ENCODE measurements around the gene TMEM207. TPM values are rescaled to one million over a fixed set of nuclear protein-coding genes. Genes with fewer than 3 reads are reported as not detected.

The TMEM207 gene
- polyA plus RNA-seq, 3 donors: not detected

DNA sequence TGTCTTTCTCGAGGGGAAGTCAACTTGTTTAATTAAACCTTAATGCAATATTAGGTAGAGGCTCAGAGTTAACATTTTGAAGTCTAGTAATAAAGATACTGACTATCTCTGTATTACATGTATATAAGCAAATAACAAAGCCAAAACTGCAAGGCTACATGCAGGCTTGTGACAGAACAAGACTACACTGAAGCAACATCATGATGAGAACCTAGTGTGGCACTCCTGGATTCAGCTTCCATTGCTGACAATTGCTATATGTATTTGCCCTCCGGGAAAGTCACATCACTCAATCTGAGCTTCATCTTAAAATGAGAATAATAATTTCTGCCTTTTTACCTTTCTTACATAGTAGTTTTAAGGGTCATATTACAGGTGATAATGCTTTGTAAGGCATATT, 48.6 kb upstream of the TMEM207 start:
- Mint-ChIP-seq H3K27ac (no peak overlapping the region), H3K4me1 (peaks cover 11% of the 10 kb centered on the region), H3K4me3 (no peak overlapping the region), H3K36me3 (no peaks in the 10 kb centered on the region), H3K27me3 (ENCODE audit: low read depth in 3 of 3) (peaks cover 2 to 16% (median 14%) of the 10 kb centered on the region in 3 donors), H3K9me3 (peaks cover 0 to 2% (median 0%) of the 10 kb centered on the region in 7 donors)
- no peak overlapping the region for H3K4me2 ChIP-seq (replicated peaks; ENCODE audit: extremely low read depth, low read length, poor library complexity, severe bottlenecking)
- no peak overlapping the region for H3K9ac ChIP-seq (ENCODE audit: insufficient read depth, low read length, poor library complexity, severe bottlenecking)
- TF ChIP-seq, protein P1, sequence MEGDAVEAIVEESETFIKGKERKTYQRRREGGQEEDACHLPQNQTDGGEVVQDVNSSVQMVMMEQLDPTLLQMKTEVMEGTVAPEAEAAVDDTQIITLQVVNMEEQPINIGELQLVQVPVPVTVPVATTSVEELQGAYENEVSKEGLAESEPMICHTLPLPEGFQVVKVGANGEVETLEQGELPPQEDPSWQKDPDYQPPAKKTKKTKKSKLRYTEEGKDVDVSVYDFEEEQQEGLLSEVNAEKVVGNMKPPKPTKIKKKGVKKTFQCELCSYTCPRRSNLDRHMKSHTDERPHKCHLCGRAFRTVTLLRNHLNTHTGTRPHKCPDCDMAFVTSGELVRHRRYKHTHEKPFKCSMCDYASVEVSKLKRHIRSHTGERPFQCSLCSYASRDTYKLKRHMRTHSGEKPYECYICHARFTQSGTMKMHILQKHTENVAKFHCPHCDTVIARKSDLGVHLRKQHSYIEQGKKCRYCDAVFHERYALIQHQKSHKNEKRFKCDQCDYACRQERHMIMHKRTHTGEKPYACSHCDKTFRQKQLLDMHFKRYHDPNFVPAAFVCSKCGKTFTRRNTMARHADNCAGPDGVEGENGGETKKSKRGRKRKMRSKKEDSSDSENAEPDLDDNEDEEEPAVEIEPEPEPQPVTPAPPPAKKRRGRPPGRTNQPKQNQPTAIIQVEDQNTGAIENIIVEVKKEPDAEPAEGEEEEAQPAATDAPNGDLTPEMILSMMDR (IDR thresholded peaks at IDR 0.05): no peak
- no peaks in the 10 kb centered on the region for H3K79me2 ChIP-seq (ENCODE audit: insufficient read depth, low read length)
- no peaks in the 10 kb centered on the region for H3K9me3 ChIP-seq (replicated peaks in 1 of 2; ENCODE audit: control insufficient read depth in 1 of 2, insufficient read depth in 1 of 2, low read length in 2 of 2)
- H3K4me1 ChIP-seq (ENCODE audit: control insufficient read depth in 1 of 2, insufficient read depth in 2 of 2, low read length in 2 of 2): peaks cover 0 to 9% of the 10 kb centered on the region in 2 donors
- no peak overlapping the region for H3K27ac ChIP-seq (ENCODE audit: low read depth in 1 of 2, low read length in 2 of 2)
- H3K27me3 ChIP-seq (ENCODE audit: control insufficient read depth in 2 of 2, insufficient read depth in 2 of 2, low read length in 2 of 2): peaks cover 10 to 19% of the 10 kb centered on the region in 2 donors
- no peaks in the 10 kb centered on the region for H3K36me3 ChIP-seq (replicated peaks in 1 of 2; ENCODE audit: control insufficient read depth in 1 of 2, insufficient read depth in 2 of 2, low read length in 2 of 2)
- no peaks in the 10 kb centered on the region for H4K20me1 ChIP-seq (ENCODE audit: insufficient read depth, low read length)
- DNase-seq: no peak
- no peak overlapping the region for H2AFZ ChIP-seq (ENCODE audit: insufficient read depth, low read depth, low read length, poor library complexity, severe bottlenecking)
- H3K4me3 ChIP-seq (replicated peaks in 1 of 3; ENCODE audit: low read depth in 2 of 3, low read length in 3 of 3): no peak overlapping the region
- WGBS (ENCODE audit: insufficient coverage): no CpG with 5 or more reads among the region's 2 CpGs
- intact Hi-C loops (cut with micrococcal nuclease): no loop called here

GRCh38 chr3:190497811-190498210, 48.1 kb upstream of the TMEM207 start:
- H3K4me1 ChIP-seq (ENCODE audit: control insufficient read depth in 1 of 2, insufficient read depth in 2 of 2, low read length in 2 of 2): peaks cover 0 to 9% of the 10 kb centered on the region in 2 donors
- H3K9ac ChIP-seq (ENCODE audit: insufficient read depth, low read length, poor library complexity, severe bottlenecking): no peak overlapping the region
- Mint-ChIP-seq H3K27me3 (ENCODE audit: low read depth in 3 of 3) (peaks cover 2 to 16% (median 14%) of the 10 kb centered on the region in 3 donors), H3K36me3 (no peaks in the 10 kb centered on the region), H3K4me3 (no peak overlapping the region), H3K27ac (no peak overlapping the region), H3K4me1 (peaks cover 7% of the 10 kb centered on the region), H3K9me3 (peaks cover 0 to 2% (median 0%) of the 10 kb centered on the region in 7 donors)
- no peaks in the 10 kb centered on the region for H4K20me1 ChIP-seq (ENCODE audit: insufficient read depth, low read length)
- WGBS (ENCODE audit: insufficient coverage): 88% methylated on average over 1 of the region's 3 CpGs
- DNase-seq: no peak
- no peaks in the 10 kb centered on the region for H3K36me3 ChIP-seq (replicated peaks in 1 of 2; ENCODE audit: control insufficient read depth in 1 of 2, insufficient read depth in 2 of 2, low read length in 2 of 2)
- no peak overlapping the region for H3K4me2 ChIP-seq (replicated peaks; ENCODE audit: extremely low read depth, low read length, poor library complexity, severe bottlenecking)
- no peak overlapping the region for H3K27ac ChIP-seq (ENCODE audit: low read depth in 1 of 2, low read length in 2 of 2)
- no peak overlapping the region for H2AFZ ChIP-seq (ENCODE audit: insufficient read depth, low read depth, low read length, poor library complexity, severe bottlenecking)
- intact Hi-C loops (cut with micrococcal nuclease): no loop called here
- H3K79me2 ChIP-seq (ENCODE audit: insufficient read depth, low read length): no peaks in the 10 kb centered on the region
- TF ChIP-seq, protein P1 (IDR thresholded peaks at IDR 0.05): no peak
- H3K27me3 ChIP-seq (ENCODE audit: control insufficient read depth in 2 of 2, insufficient read depth in 2 of 2, low read length in 2 of 2): peaks cover 10 to 19% of the 10 kb centered on the region in 2 donors
- no peaks in the 10 kb centered on the region for H3K9me3 ChIP-seq (replicated peaks in 1 of 2; ENCODE audit: control insufficient read depth in 1 of 2, insufficient read depth in 1 of 2, low read length in 2 of 2)
- H3K4me3 ChIP-seq (replicated peaks in 1 of 3; ENCODE audit: low read depth in 2 of 3, low read length in 3 of 3): no peak overlapping the region
